Hepatocyte (in vitro differentiated cells): ENCODE results near the gene NCOR2. TPM values are rescaled to one million over a fixed set of nuclear protein-coding genes. Genes with fewer than 3 reads are reported as not detected.

Source experiments
- DNase-seq: peaks from one replicate; pipeline ENCODE4 v3.0.0-alpha.2; 2016; ENCODE audit warnings: low spot score
- H2AFZ ChIP-seq: fragments of 200-600 bp; sonication (generic); 2 replicates; pipeline ENCODE4 v1.6.0; 2016; ENCODE audit warnings: antibody characterized with exemption, mild to moderate bottlenecking
- H3K27ac ChIP-seq: fragments of 200-600 bp; sonication (generic); 2 replicates; pipeline ENCODE4 v1.5.1; 2016; ENCODE audit warnings: mild to moderate bottlenecking
- H3K27me3 ChIP-seq: fragments of 200-600 bp; sonication (generic); 2 replicates; pipeline ENCODE4 v1.6.1; 2016
- H3K36me3 ChIP-seq: fragments of 200-600 bp; sonication (generic); replicated peaks from 2 replicates; pipeline ENCODE4 v1.5.1; 2016; ENCODE audit warnings: low read depth; ENCODE audit not compliant: insufficient read depth
- H3K4me1 ChIP-seq: fragments of 200-600 bp; sonication (generic); 2 replicates; pipeline ENCODE4 v1.5.1; 2016; ENCODE audit warnings: mild to moderate bottlenecking, moderate library complexity; ENCODE audit not compliant: insufficient read depth
- H3K4me2 ChIP-seq: fragments of 200-600 bp; sonication (generic); 2 replicates; pipeline ENCODE4 v1.6.0; 2016
- H3K4me3 ChIP-seq: fragments of 200-600 bp; sonication (generic); 2 replicates; pipeline ENCODE4 v1.5.1; 2016; ENCODE audit warnings: mild to moderate bottlenecking
- H3K79me2 ChIP-seq: fragments of 200-600 bp; sonication (generic); 2 replicates; pipeline ENCODE4 v1.6.0; 2017; ENCODE audit warnings: mild to moderate bottlenecking
- H3K9me2 ChIP-seq: fragments of 200-600 bp; sonication (generic); replicated peaks from 2 replicates; pipeline ENCODE4 v1.6.0; 2017; ENCODE audit warnings: mild to moderate bottlenecking; ENCODE audit not compliant: insufficient read depth
- H3K9me3 ChIP-seq: fragments of 200-600 bp; sonication (generic); 2 replicates; pipeline ENCODE4 v1.5.1; 2016; ENCODE audit warnings: low read depth, mild to moderate bottlenecking
- H4K20me1 ChIP-seq: fragments of 200-600 bp; sonication (generic); 2 replicates; pipeline ENCODE4 v1.6.0; 2016; ENCODE audit warnings: mild to moderate bottlenecking; ENCODE audit not compliant: insufficient read depth, poor library complexity, severe bottlenecking
- CTCF ChIP-seq: fragments of 200-600 bp; sonication (generic); IDR thresholded peaks from 2 replicates; pipeline ENCODE4 v1.5.1; 2016; ENCODE audit warnings: antibody characterized with exemption, mild to moderate bottlenecking; ENCODE audit not compliant: poor library complexity
- EZH2 ChIP-seq: fragments of 200-600 bp; sonication (generic); IDR thresholded peaks from 2 replicates; pipeline ENCODE4 v1.6.1; 2016; ENCODE audit warnings: antibody characterized with exemption, mild to moderate bottlenecking, borderline replicate concordance
- EZH2phosphoT487 ChIP-seq: fragments of 200-600 bp; sonication (generic); IDR thresholded peaks from one replicate; pipeline ENCODE4 v1.6.1; 2018; ENCODE audit warnings: antibody characterized with exemption, mild to moderate bottlenecking, low read depth, moderate library complexity; ENCODE audit not compliant: unreplicated experiment, severe bottlenecking
- WGBS: methylation state at CpG from one replicate; pipeline ENCODE4 v1.1.6; 2016; ENCODE audit warnings: low lambda C conversion rate; ENCODE audit errors: missing lambda C conversion rate; 5-methylcytosine and 5-hydroxymethylcytosine counted together
- polyA plus RNA-seq: library from polyadenylated mRNA; unstranded; fragments of >200 nt; fragmentation: Nextera tagmentation; extraction: Ambion mirVana; gene quantifications from 2 replicates; pipeline ENCODE4 v1.2.1, GENCODE V29; 2016
- total RNA-seq: library from RNA; depleted of rRNA; stranded (reverse); fragments of >200 nt; gene quantifications from 2 replicates; pipeline ENCODE4 v1.2.3, GENCODE V29; 2014

Gene NCOR2
- total and polyA plus RNA-seq, 2 experiments from 2014 or later, result 40.3 to 121 TPM

GRCh38 chr12:124532967-124533366 is 34.4 kb downstream of the NCOR2 start:
- Histone ChIP-seq H4K20me1 (peaks cover 65% of the 10 kb centered on the region), H3K4me3 (no peak overlapping the region), H3K9me3 (no peaks in the 10 kb centered on the region), H3K36me3 (no peaks in the 10 kb centered on the region), H3K9me2 (no peaks in the 10 kb centered on the region), H3K4me1 (peaks cover 33% of the 10 kb centered on the region), H2AFZ (no peak overlapping the region), H3K27ac (peak overlapping the region; percentile 69), H3K4me2 (peak overlapping the region; percentile 20), H3K79me2 (peaks cover 98% of the 10 kb centered on the region), H3K27me3 (no peaks in the 10 kb centered on the region)
- WGBS, result 58% methylated on average over 4 of the region's 5 CpGs
- TF ChIP-seq CTCF (no peak), EZH2phosphoT487 (no peak), EZH2 (no peak)
- no peak for DNase-seq

- H3K9me3 ChIP-seq, result no peaks in the 10 kb centered on the region
- no peak for DNase-seq
- H3K9me2 ChIP-seq, result no peaks in the 10 kb centered on the region
- peak overlapping the region; percentile 69 for H3K27ac ChIP-seq
- H3K4me2 ChIP-seq, result peak overlapping the region; percentile 23
- no peak overlapping the region for H2AFZ ChIP-seq
- TF ChIP-seq EZH2 (no peak), CTCF (no peak), EZH2phosphoT487 (no peak)
- H3K4me3 ChIP-seq, result no peak overlapping the region
- no peaks in the 10 kb centered on the region for H3K27me3 ChIP-seq
- H3K36me3 ChIP-seq, result no peaks in the 10 kb centered on the region
- 35% methylated on average over 12 of the region's 14 CpGs for WGBS
- peaks cover 98% of the 10 kb centered on the region for H3K79me2 ChIP-seq
- H3K4me1 ChIP-seq, result peaks cover 33% of the 10 kb centered on the region
- peaks cover 65% of the 10 kb centered on the region for H4K20me1 ChIP-seq
Observed at GRCh38 chr12:124532331-124532750, 35.1 kb downstream of the NCOR2 start.

- H3K27ac ChIP-seq, result peak overlapping the region; percentile 69
Observed at GRCh38 chr12:124531906-124532305, 35.5 kb downstream of the NCOR2 start.

More at GRCh38 chr12:124531906-124532305, 35.5 kb downstream of the NCOR2 start:
- Histone ChIP-seq H3K9me2 (no peaks in the 10 kb centered on the region), H3K79me2 (peaks cover 98% of the 10 kb centered on the region), H3K4me2 (no peak overlapping the region), H4K20me1 (peaks cover 65% of the 10 kb centered on the region), H3K9me3 (no peaks in the 10 kb centered on the region), H3K4me1 (peaks cover 34% of the 10 kb centered on the region), H3K4me3 (no peak overlapping the region), H2AFZ (no peak overlapping the region), H3K27me3 (no peaks in the 10 kb centered on the region), H3K36me3 (no peaks in the 10 kb centered on the region)
- 83% methylated on average over 11 of the region's 11 CpGs for WGBS
- DNase-seq, result no peak
- no peak for TF ChIP-seq EZH2phosphoT487
- no peak for TF ChIP-seq EZH2
- no peak for TF ChIP-seq CTCF
